Prostate gland (tissue), 2 donors: ENCODE data around the gene KLHL29.

Source experiments
- POLR2A ChIP-seq: fragments of 450-650 bp; IDR thresholded peaks from one replicate; pipeline ENCODE4 v1.6.1; 2016; ENCODE audit warnings: antibody characterized with exemption, mild to moderate bottlenecking
- POLR2AphosphoS5 ChIP-seq: sonication (generic); formaldehyde crosslinking; IDR thresholded peaks from one replicate; pipeline ENCODE4 v1.6.1; 2017; ENCODE audit warnings: antibody characterized with exemption
- TF ChIP-seq, protein P1 (sequence below), 4 experiments: fragments of 200-600 bp in 2 of 4; fragments of 450-650 bp in 2 of 4; sonication (generic) in 2 of 4; IDR thresholded peaks; 1 replicate in 3 of 4; 2 replicates in 1 of 4; pipeline ENCODE4 v1.5.1; 2016 to 2019; ENCODE audit warnings: antibody characterized with exemption in 4 of 4, mild to moderate bottlenecking in 2 of 4, moderate library complexity in 2 of 4

DNA sequence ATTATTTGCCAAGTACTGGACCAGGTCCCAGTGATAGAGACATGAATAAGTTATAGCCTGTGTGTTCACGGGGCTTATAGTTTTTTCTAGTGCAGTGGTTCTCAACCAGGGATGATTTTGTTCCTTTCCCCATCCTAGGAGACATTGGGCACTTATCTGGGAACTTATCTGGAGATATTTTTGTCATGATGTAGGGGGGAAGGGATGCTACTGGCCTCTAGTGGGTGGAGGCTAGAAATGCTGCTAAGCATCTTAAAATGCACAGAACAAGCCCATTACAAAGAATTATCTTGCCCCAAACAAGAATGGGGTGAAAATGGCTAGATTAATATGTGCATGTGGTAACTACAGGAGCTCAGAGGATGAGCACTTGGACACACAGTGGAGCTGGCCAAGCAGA is 75.2 kb downstream of the KLHL29 start:
- TF ChIP-seq POLR2A (no peak), POLR2AphosphoS5 (no peak)
- TF ChIP-seq, protein P1, sequence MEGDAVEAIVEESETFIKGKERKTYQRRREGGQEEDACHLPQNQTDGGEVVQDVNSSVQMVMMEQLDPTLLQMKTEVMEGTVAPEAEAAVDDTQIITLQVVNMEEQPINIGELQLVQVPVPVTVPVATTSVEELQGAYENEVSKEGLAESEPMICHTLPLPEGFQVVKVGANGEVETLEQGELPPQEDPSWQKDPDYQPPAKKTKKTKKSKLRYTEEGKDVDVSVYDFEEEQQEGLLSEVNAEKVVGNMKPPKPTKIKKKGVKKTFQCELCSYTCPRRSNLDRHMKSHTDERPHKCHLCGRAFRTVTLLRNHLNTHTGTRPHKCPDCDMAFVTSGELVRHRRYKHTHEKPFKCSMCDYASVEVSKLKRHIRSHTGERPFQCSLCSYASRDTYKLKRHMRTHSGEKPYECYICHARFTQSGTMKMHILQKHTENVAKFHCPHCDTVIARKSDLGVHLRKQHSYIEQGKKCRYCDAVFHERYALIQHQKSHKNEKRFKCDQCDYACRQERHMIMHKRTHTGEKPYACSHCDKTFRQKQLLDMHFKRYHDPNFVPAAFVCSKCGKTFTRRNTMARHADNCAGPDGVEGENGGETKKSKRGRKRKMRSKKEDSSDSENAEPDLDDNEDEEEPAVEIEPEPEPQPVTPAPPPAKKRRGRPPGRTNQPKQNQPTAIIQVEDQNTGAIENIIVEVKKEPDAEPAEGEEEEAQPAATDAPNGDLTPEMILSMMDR (IDR thresholded peaks at IDR 0.05): peak in 1 of 4 experiments; percentile 21
